H1 (cell line): Measurements from ENCODE around the gene FRMD4A. TPM values are rescaled to one million over a fixed set of nuclear protein-coding genes. Genes with fewer than 3 reads are reported as not detected.

Experiments
- CEBPB ChIP-seq: IDR thresholded peaks from 2 replicates; pipeline ENCODE4 v1.6.1; 2012; ENCODE audit warnings: low read depth, low read length
- EP300 ChIP-seq, 2 experiments: IDR thresholded peaks; 1 replicate in 1 of 2; 2 replicates in 1 of 2; pipeline ENCODE4 v1.6.1; 2011 to 2012; ENCODE audit warnings: low read depth in 2 of 2, low read length in 2 of 2, mild to moderate bottlenecking in 2 of 2, borderline replicate concordance in 1 of 2, inconsistent platforms in 1 of 2, moderate library complexity in 1 of 2
- RFX5 ChIP-seq: IDR thresholded peaks from 2 replicates; pipeline ENCODE4 v1.6.1; 2011; ENCODE audit warnings: low read depth, low read length, improper control_type of control experiment, borderline replicate concordance
- RXRA ChIP-seq: IDR thresholded peaks from 2 replicates; pipeline ENCODE4 v1.6.1; 2011; ENCODE audit warnings: low read depth, mild to moderate bottlenecking, low read length, moderate library complexity; ENCODE audit not compliant: insufficient read depth
- SIRT6 ChIP-seq: IDR thresholded peaks from one replicate; pipeline ENCODE4 v1.7.1; 2012; ENCODE audit warnings: low read length, inconsistent platforms
- SIX5 ChIP-seq: IDR thresholded peaks from 2 replicates; pipeline ENCODE4 v1.6.1; 2011; ENCODE audit warnings: mild to moderate bottlenecking, low read depth, low read length
- TAF7 ChIP-seq: optimal IDR thresholded peaks from 2 replicates; pipeline ENCODE3; 2011; ENCODE audit warnings: low read depth, mild to moderate bottlenecking, inconsistent platforms, low read length, moderate library complexity, borderline replicate concordance
- TBP ChIP-seq: IDR thresholded peaks from 2 replicates; pipeline ENCODE4 v1.6.1; 2011; ENCODE audit warnings: low read depth, low read length, improper control_type of control experiment
- TCF12 ChIP-seq: IDR thresholded peaks from 2 replicates; pipeline ENCODE4 v1.6.1; 2011; ENCODE audit warnings: low read depth, mild to moderate bottlenecking, low read length
- polyA plus RNA-seq, 7 experiments: library from polyadenylated mRNA; depleted of rRNA in 3 of 7; stranded (reverse) in 5 of 7; unstranded in 2 of 7; fragments of >200 nt in 5 of 7; fragments of 200-250 nt in 2 of 7; gene quantifications; 1 replicate in 5 of 7; 2 replicates in 1 of 7; 4 replicates in 1 of 7; pipeline versions ENCODE4 v1.2.1 to v1.2.3, GENCODE V29; 2011 to 2013; ENCODE audit warnings: missing spikeins in 2 of 7, mixed read lengths in 2 of 7
- total RNA-seq: library from RNA; stranded (reverse); fragmentation: NEBNext Ultra II Directional; extraction: Animal tissue kit (Norgen Biotek cat#: 25700); gene quantifications from 2 replicates; pipeline ENCODE4 v1.2.1, GENCODE V29; 2021
- TF ChIP-seq, protein P1 (sequence below): fragments of 300-600 bp; sonication (generic); IDR thresholded peaks from 2 replicates; pipeline ENCODE4 v1.7.1; 2012; ENCODE audit warnings: low read length, moderate library complexity, mild to moderate bottlenecking, inconsistent platforms; ENCODE audit not compliant: insufficient replicate concordance
- TF ChIP-seq, protein P2 (sequence below): IDR thresholded peaks from 2 replicates; pipeline ENCODE4 v1.6.1; 2011; ENCODE audit warnings: low read depth, mild to moderate bottlenecking, low read length; ENCODE audit not compliant: insufficient read depth
- TF ChIP-seq, protein P3 (sequence below): IDR thresholded peaks from 2 replicates; pipeline ENCODE4 v1.6.1; 2012; ENCODE audit warnings: inconsistent platforms

FRMD4A gene
- total and polyA plus RNA-seq, 2 of the 8 experiments (the other 6 are each of a cell fraction or from before 2014, with no cell fraction given), result 38.6 to 39.6 TPM

DNA sequence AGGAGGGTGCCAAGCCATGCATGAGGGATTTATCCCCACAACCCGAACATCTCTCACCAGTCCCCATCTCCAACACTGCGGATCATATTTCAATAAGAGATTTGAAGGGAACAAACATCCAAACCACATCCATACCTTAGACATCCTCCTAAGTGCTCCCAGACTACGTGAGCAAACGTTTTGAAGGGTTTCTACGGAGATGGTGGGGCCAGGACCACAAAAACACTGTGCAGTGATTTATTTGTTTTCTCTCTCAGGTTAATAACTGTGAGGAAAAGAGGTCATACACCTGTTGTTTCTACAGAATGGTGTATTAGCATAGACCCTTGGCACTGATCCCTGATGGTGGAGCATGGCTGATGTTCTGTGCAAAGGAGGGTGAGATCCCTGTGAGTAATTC, 277.8 kb downstream of the FRMD4A start (continued):
- TF ChIP-seq, protein P1, sequence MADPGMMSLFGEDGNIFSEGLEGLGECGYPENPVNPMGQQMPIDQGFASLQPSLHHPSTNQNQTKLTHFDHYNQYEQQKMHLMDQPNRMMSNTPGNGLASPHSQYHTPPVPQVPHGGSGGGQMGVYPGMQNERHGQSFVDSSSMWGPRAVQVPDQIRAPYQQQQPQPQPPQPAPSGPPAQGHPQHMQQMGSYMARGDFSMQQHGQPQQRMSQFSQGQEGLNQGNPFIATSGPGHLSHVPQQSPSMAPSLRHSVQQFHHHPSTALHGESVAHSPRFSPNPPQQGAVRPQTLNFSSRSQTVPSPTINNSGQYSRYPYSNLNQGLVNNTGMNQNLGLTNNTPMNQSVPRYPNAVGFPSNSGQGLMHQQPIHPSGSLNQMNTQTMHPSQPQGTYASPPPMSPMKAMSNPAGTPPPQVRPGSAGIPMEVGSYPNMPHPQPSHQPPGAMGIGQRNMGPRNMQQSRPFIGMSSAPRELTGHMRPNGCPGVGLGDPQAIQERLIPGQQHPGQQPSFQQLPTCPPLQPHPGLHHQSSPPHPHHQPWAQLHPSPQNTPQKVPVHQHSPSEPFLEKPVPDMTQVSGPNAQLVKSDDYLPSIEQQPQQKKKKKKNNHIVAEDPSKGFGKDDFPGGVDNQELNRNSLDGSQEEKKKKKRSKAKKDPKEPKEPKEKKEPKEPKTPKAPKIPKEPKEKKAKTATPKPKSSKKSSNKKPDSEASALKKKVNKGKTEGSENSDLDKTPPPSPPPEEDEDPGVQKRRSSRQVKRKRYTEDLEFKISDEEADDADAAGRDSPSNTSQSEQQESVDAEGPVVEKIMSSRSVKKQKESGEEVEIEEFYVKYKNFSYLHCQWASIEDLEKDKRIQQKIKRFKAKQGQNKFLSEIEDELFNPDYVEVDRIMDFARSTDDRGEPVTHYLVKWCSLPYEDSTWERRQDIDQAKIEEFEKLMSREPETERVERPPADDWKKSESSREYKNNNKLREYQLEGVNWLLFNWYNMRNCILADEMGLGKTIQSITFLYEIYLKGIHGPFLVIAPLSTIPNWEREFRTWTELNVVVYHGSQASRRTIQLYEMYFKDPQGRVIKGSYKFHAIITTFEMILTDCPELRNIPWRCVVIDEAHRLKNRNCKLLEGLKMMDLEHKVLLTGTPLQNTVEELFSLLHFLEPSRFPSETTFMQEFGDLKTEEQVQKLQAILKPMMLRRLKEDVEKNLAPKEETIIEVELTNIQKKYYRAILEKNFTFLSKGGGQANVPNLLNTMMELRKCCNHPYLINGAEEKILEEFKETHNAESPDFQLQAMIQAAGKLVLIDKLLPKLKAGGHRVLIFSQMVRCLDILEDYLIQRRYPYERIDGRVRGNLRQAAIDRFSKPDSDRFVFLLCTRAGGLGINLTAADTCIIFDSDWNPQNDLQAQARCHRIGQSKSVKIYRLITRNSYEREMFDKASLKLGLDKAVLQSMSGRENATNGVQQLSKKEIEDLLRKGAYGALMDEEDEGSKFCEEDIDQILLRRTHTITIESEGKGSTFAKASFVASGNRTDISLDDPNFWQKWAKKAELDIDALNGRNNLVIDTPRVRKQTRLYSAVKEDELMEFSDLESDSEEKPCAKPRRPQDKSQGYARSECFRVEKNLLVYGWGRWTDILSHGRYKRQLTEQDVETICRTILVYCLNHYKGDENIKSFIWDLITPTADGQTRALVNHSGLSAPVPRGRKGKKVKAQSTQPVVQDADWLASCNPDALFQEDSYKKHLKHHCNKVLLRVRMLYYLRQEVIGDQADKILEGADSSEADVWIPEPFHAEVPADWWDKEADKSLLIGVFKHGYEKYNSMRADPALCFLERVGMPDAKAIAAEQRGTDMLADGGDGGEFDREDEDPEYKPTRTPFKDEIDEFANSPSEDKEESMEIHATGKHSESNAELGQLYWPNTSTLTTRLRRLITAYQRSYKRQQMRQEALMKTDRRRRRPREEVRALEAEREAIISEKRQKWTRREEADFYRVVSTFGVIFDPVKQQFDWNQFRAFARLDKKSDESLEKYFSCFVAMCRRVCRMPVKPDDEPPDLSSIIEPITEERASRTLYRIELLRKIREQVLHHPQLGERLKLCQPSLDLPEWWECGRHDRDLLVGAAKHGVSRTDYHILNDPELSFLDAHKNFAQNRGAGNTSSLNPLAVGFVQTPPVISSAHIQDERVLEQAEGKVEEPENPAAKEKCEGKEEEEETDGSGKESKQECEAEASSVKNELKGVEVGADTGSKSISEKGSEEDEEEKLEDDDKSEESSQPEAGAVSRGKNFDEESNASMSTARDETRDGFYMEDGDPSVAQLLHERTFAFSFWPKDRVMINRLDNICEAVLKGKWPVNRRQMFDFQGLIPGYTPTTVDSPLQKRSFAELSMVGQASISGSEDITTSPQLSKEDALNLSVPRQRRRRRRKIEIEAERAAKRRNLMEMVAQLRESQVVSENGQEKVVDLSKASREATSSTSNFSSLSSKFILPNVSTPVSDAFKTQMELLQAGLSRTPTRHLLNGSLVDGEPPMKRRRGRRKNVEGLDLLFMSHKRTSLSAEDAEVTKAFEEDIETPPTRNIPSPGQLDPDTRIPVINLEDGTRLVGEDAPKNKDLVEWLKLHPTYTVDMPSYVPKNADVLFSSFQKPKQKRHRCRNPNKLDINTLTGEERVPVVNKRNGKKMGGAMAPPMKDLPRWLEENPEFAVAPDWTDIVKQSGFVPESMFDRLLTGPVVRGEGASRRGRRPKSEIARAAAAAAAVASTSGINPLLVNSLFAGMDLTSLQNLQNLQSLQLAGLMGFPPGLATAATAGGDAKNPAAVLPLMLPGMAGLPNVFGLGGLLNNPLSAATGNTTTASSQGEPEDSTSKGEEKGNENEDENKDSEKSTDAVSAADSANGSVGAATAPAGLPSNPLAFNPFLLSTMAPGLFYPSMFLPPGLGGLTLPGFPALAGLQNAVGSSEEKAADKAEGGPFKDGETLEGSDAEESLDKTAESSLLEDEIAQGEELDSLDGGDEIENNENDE, result no peak
- no peak for TF ChIP-seq TAF7
- no peak for TF ChIP-seq RFX5
- TF ChIP-seq SIX5, result no peak
- no peak for TF ChIP-seq CEBPB
- TF ChIP-seq TCF12, result no peak
- TF ChIP-seq SIRT6, result no peak
- TF ChIP-seq, protein P2, sequence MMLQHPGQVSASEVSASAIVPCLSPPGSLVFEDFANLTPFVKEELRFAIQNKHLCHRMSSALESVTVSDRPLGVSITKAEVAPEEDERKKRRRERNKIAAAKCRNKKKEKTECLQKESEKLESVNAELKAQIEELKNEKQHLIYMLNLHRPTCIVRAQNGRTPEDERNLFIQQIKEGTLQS, result no peak
- no peak for TF ChIP-seq TBP
- TF ChIP-seq EP300 (IDR thresholded peaks at IDR 0.05; ENCODE audit: borderline replicate concordance in 1 of 2, low read depth in 2 of 2, low read length in 2 of 2), result no peak
- TF ChIP-seq, protein P3, sequence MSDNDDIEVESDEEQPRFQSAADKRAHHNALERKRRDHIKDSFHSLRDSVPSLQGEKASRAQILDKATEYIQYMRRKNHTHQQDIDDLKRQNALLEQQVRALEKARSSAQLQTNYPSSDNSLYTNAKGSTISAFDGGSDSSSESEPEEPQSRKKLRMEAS, result no peak
- no peak for TF ChIP-seq RXRA
